ENCODE results near the gene MDGA2. TPM values are rescaled to one million over a fixed set of nuclear protein-coding genes. Genes with fewer than 3 reads are reported as not detected.

The MDGA2 gene
- polyA plus RNA-seq, 1 experiment, result not detected

- ChIA-PET POLR2A (no interaction called here), CTCF (no interaction called here)
- H3K9me3 ChIP-seq (ENCODE audit: control insufficient read depth, insufficient read depth, low read length), result no peaks in the 10 kb centered on the region
- H3K4me3 ChIP-seq (ENCODE audit: low read depth, low read length), result no peak overlapping the region
- no peak overlapping the region for H3K27ac ChIP-seq (ENCODE audit: low read depth, low read length)
- no peak for DNase-seq (ENCODE audit: low read depth, low spot score)
- no peak for TF ChIP-seq CTCF (IDR thresholded peaks at IDR 0.05; ENCODE audit: low read depth, low read length)
- H3K27me3 ChIP-seq (ENCODE audit: control insufficient read depth, insufficient read depth, low read length), result no peaks in the 10 kb centered on the region
Observed at GRCh38 chr14:47012533-47013280, 662.7 kb downstream of the MDGA2 start.

- Histone ChIP-seq H3K27me3 (ENCODE audit: control insufficient read depth, insufficient read depth, low read length) (no peaks in the 10 kb centered on the region), H3K4me3 (ENCODE audit: low read depth, low read length) (no peak overlapping the region), H3K27ac (ENCODE audit: low read depth, low read length) (no peak overlapping the region), H3K9me3 (ENCODE audit: control insufficient read depth, insufficient read depth, low read length) (no peaks in the 10 kb centered on the region)
- TF ChIP-seq CTCF (IDR thresholded peaks at IDR 0.05; ENCODE audit: low read depth, low read length), result no peak
- POLR2A ChIA-PET, result no interaction called here
- CTCF ChIA-PET, result no interaction called here
- DNase-seq (ENCODE audit: low read depth, low spot score), result no peak
Observed at GRCh38 chr14:47009615-47010014, 665.8 kb downstream of the MDGA2 start.

- TF ChIP-seq CTCF (IDR thresholded peaks at IDR 0.05; ENCODE audit: low read depth, low read length), result no peak
- Histone ChIP-seq H3K9me3 (ENCODE audit: control insufficient read depth, insufficient read depth, low read length) (no peaks in the 10 kb centered on the region), H3K27me3 (ENCODE audit: control insufficient read depth, insufficient read depth, low read length) (no peaks in the 10 kb centered on the region), H3K4me3 (ENCODE audit: low read depth, low read length) (no peak overlapping the region), H3K27ac (ENCODE audit: low read depth, low read length) (no peak overlapping the region)
- ChIA-PET CTCF (no interaction called here), POLR2A (no interaction called here)
- DNase-seq (ENCODE audit: low read depth, low spot score), result no peak
Observed at GRCh38 chr14:47008732-47009131, 666.7 kb downstream of the MDGA2 start.

- no peak overlapping the region for H3K27ac ChIP-seq (ENCODE audit: low read depth, low read length)
- ChIA-PET POLR2A (no interaction called here), CTCF (no interaction called here)
- DNase-seq (ENCODE audit: low read depth, low spot score), result no peak
- H3K9me3 ChIP-seq (ENCODE audit: control insufficient read depth, insufficient read depth, low read length), result no peaks in the 10 kb centered on the region; the same call in 1 of the 2 replicates
- no peak for TF ChIP-seq CTCF (IDR thresholded peaks at IDR 0.05; ENCODE audit: low read depth, low read length)
- H3K4me3 ChIP-seq (ENCODE audit: low read depth, low read length), result no peak overlapping the region
- no peaks in the 10 kb centered on the region for H3K27me3 ChIP-seq (ENCODE audit: control insufficient read depth, insufficient read depth, low read length)
Observed at GRCh38 chr14:46999661-47000060, 675.7 kb downstream of the MDGA2 start.

GRCh38 chr14:46989566-46989965, 685.8 kb downstream of the MDGA2 start:
- DNase-seq (ENCODE audit: low read depth, low spot score), result no peak
- TF ChIP-seq CTCF (IDR thresholded peaks at IDR 0.05; ENCODE audit: low read depth, low read length), result no peak
- no peak overlapping the region for H3K4me3 ChIP-seq (ENCODE audit: low read depth, low read length)
- no peaks in the 10 kb centered on the region; the same call in 1 of the 2 replicates for H3K9me3 ChIP-seq (ENCODE audit: control insufficient read depth, insufficient read depth, low read length)
- ChIA-PET POLR2A (no interaction called here), CTCF (no interaction called here)
- H3K27ac ChIP-seq (ENCODE audit: low read depth, low read length), result no peak overlapping the region
- H3K27me3 ChIP-seq (ENCODE audit: control insufficient read depth, insufficient read depth, low read length), result no peaks in the 10 kb centered on the region

Measured in AG04450 (cell line).